Natural killer cell (primary cell): ENCODE results near the gene KRTAP5-10. TPM values are rescaled to one million over a fixed set of nuclear protein-coding genes. Genes with fewer than 3 reads are reported as not detected.

Experiments used
- ATAC-seq, 3 donors: fragments of 150-1000 bp in 2 of 3; fragments of 200-7000 bp in 1 of 3; cut with Tn5 transposase; 1 replicate in 1 of 3; 2 replicates in 2 of 3; pipeline ENCODE4 v1.10.0; 2021; ENCODE audit warnings: mild to moderate bottlenecking in 2 of 3, moderate library complexity in 2 of 3
- DNase-seq, 2 donors: peaks; one replicate each; pipeline versions ENCODE4 v3.0.0 to v3.0.0-alpha.2; 2013 to 2021; ENCODE audit warnings: mixed read lengths in 1 of 2
- H3K27ac ChIP-seq: one replicate; pipeline ENCODE4 v1.5.1; 2013; ENCODE audit warnings: mild to moderate bottlenecking, low read length
- H3K27me3 ChIP-seq: one replicate; pipeline ENCODE4 v1.6.1; 2013; ENCODE audit warnings: low read length; ENCODE audit not compliant: control insufficient read depth, insufficient read depth
- H3K36me3 ChIP-seq: one replicate; pipeline ENCODE4 v1.6.1; 2013; ENCODE audit warnings: low read length; ENCODE audit not compliant: control insufficient read depth, insufficient read depth
- H3K4me1 ChIP-seq: one replicate; pipeline ENCODE4 v1.6.1; 2013; ENCODE audit warnings: low read length; ENCODE audit not compliant: control insufficient read depth, insufficient read depth
- H3K4me3 ChIP-seq: one replicate; pipeline ENCODE4 v1.5.1; 2013; ENCODE audit warnings: low read length
- H3K9me3 ChIP-seq: one replicate; pipeline ENCODE4 v1.6.1; 2013; ENCODE audit warnings: low read length; ENCODE audit not compliant: control insufficient read depth, insufficient read depth
- H3K27ac Mint-ChIP-seq, 2 donors: one replicate each; pipeline ENCODE4 v1.8.0; 2022; ENCODE audit warnings: mild to moderate bottlenecking in 2 of 2, mixed read lengths in 2 of 2, moderate library complexity in 1 of 2
- H3K27me3 Mint-ChIP-seq, 2 donors: one replicate each; pipeline ENCODE4 v1.8.0; 2022; ENCODE audit warnings: low read depth in 2 of 2, mixed read lengths in 2 of 2
- H3K36me3 Mint-ChIP-seq: one replicate; pipeline ENCODE4 v1.8.0; 2022; ENCODE audit warnings: mixed read lengths
- H3K4me1 Mint-ChIP-seq, 2 donors: one replicate each; pipeline ENCODE4 v1.8.0; 2022; ENCODE audit warnings: mixed read lengths in 2 of 2
- H3K4me3 Mint-ChIP-seq: one replicate; pipeline ENCODE4 v1.8.0; 2022; ENCODE audit warnings: mild to moderate bottlenecking, moderate library complexity, mixed read lengths
- H3K9me3 Mint-ChIP-seq, 2 donors: one replicate each; pipeline ENCODE4 v1.8.0; 2022; ENCODE audit warnings: mixed read lengths in 2 of 2
- WGBS: methylation state at CpG from one replicate; pipeline ENCODE4 v1.1.7; 2013; ENCODE audit warnings: missing lambda C conversion rate; ENCODE audit not compliant: insufficient coverage; 5-methylcytosine and 5-hydroxymethylcytosine counted together
- intact Hi-C: fragments of 100-400 bp; cut with micrococcal nuclease; formaldehyde crosslinking; loops from one replicate; pipeline ENCODE4 v1.14.2; 2022
- total RNA-seq, 4 donors: library from RNA; stranded (reverse); fragments of 120-200 nt in 1 of 4; gene quantifications; one replicate each; pipeline versions ENCODE4 v1.2.3 to v1.2.4, GENCODE V29; 2013 to 2022
- TF ChIP-seq, protein P1 (sequence below): fragments of 200-600 bp; IDR thresholded peaks from one replicate; pipeline ENCODE4 v1.8.0; 2022; ENCODE audit warnings: antibody characterized with exemption

Gene KRTAP5-10
- total RNA-seq, 3 donors from 2014 or later (not counting 1 experiment from before 2014, with no cell fraction given): not detected

DNA sequence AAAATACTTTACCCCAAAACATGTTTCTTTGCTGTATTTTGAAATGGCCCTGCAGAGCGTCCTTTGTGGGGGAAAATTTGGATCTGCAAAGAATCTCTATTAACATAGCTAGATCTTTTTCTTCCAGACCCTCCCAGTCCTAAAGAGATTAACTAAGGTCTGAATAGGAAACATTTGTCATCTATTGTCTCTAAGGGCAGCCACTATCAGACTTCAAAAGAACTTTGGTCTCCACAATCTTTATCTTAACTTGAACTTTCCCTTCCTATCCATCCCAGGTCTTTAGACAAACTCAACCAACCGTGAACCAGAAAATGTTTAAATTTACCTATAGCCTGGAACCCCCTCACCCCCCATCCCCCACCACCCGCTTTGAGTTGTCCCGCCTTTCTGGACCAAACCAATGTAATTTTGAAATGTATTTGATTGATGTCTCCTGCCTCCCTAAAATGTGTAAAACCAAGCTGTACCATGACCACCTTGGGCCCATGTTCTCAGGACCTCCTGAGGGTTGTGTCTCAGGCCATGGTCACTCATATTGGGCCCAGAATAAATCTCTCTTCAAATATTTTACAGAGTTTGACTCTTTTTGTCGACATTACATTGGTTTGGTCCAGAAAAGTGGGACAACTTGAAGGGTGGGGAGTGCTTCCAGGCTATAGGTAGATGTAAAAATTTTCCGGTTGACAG, 20.7 kb upstream of the KRTAP5-10 start:
- WGBS: 91% methylated on average over 4 of the region's 6 CpGs
- Histone ChIP-seq H3K4me3 (no peak overlapping the region), H3K36me3 (no peaks in the 10 kb centered on the region), H3K9me3 (no peaks in the 10 kb centered on the region), H3K4me1 (no peaks in the 10 kb centered on the region), H3K27ac (no peak overlapping the region), H3K27me3 (no peaks in the 10 kb centered on the region)
- peaks cover 24 to 26% of the 10 kb centered on the region in 2 donors for H3K27me3 Mint-ChIP-seq
- intact Hi-C loops: no loop called here
- H3K4me3 Mint-ChIP-seq: no peak overlapping the region
- no peak for ATAC-seq
- H3K9me3 Mint-ChIP-seq: no peaks in the 10 kb centered on the region
- no peak overlapping the region for H3K27ac Mint-ChIP-seq
- no peak for DNase-seq
- H3K36me3 Mint-ChIP-seq: no peaks in the 10 kb centered on the region
- TF ChIP-seq, protein P1, sequence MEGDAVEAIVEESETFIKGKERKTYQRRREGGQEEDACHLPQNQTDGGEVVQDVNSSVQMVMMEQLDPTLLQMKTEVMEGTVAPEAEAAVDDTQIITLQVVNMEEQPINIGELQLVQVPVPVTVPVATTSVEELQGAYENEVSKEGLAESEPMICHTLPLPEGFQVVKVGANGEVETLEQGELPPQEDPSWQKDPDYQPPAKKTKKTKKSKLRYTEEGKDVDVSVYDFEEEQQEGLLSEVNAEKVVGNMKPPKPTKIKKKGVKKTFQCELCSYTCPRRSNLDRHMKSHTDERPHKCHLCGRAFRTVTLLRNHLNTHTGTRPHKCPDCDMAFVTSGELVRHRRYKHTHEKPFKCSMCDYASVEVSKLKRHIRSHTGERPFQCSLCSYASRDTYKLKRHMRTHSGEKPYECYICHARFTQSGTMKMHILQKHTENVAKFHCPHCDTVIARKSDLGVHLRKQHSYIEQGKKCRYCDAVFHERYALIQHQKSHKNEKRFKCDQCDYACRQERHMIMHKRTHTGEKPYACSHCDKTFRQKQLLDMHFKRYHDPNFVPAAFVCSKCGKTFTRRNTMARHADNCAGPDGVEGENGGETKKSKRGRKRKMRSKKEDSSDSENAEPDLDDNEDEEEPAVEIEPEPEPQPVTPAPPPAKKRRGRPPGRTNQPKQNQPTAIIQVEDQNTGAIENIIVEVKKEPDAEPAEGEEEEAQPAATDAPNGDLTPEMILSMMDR: no peak
- peaks cover 7 to 17% of the 10 kb centered on the region in 2 donors for H3K4me1 Mint-ChIP-seq

DNA sequence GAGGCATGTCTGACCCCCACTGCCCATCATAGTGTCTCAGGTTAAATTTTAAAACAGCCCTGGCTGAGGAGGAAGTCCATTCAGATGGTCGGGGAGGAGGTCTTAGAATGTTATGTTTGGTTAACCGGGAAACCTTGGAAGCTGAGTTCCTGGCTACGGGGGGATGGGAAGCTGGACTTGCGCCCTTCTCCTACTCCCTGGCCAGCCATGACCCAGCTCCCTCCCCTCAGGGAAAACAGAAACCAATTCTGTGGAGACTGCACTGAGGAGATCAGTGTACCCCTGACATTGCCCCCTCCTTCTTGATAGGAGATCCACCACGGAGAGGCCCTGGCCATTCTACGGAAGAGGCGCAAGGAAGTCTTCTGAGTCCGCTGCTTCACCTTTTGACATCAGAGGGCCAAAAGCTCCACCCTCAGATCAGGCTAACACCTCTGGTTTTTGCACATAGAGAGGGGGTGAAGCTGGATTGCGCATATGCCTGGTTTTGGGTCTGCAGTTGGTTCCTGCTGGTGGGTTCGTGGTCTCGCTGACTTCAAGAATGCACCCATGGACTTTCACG, 19.9 kb upstream of the KRTAP5-10 start:
- TF ChIP-seq, protein P1: no peak

DNA sequence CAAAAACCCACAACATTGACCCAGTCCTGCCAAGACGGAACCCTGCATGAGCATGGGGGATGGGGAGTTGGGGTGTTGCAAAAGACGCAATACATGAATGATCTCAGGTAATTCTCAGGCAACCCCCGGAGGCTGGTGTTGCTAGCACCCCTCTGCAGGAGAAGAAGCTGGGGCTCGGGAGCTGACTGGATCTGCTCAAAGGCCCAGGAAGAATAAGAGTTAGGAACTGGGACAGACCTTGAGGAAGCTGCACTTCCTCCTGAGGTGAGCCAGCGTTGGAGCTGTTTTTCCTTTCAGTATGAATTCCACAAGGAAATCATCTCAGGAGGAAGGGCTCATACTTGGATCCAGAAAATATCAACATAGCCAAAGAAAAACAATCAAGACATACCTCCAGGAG, 17.2 kb upstream of the KRTAP5-10 start, which contains the start of gene KRTAP5-9:
TSS of gene KRTAP5-9 (plus strand) at position 301 of the 400 bp plus-strand sequence. CDS start 238 bp downstream, outside the sequence.
- Mint-ChIP-seq H3K27me3 (peaks cover 18 to 33% of the 10 kb centered on the region in 2 donors), H3K4me1 (peaks cover 7 to 14% of the 10 kb centered on the region in 2 donors), H3K4me3 (no peak within 1 kb of the TSS), H3K9me3 (no peaks in the 10 kb centered on the region), H3K27ac (no peak within 1 kb of the TSS), H3K36me3 (no peaks in the 10 kb centered on the region)
- TF ChIP-seq, protein P1: no peak
- 90% methylated on average over 5 of the region's 5 CpGs for WGBS
- intact Hi-C loops: no loop called here
- H3K4me1 ChIP-seq: no peaks in the 10 kb centered on the region
- H3K9me3 ChIP-seq: no peaks in the 10 kb centered on the region
- H3K27ac ChIP-seq: no peak within 1 kb of the TSS
- ATAC-seq (no peak), DNase-seq (no peak)
- no peaks in the 10 kb centered on the region for H3K27me3 ChIP-seq
- no peaks in the 10 kb centered on the region for H3K36me3 ChIP-seq
- H3K4me3 ChIP-seq: no peak within 1 kb of the TSS

More for the DNA sequence above, 19.9 kb upstream of the KRTAP5-10 start:
- 86% methylated on average over 12 of the region's 12 CpGs for WGBS
- Mint-ChIP-seq H3K4me3 (no peak overlapping the region), H3K9me3 (no peaks in the 10 kb centered on the region), H3K27me3 (peaks cover 24 to 26% of the 10 kb centered on the region in 2 donors), H3K27ac (no peak overlapping the region), H3K36me3 (no peaks in the 10 kb centered on the region), H3K4me1 (peaks cover 7 to 17% of the 10 kb centered on the region in 2 donors)
- intact Hi-C loops: no loop called here
- ATAC-seq: no peak
- Histone ChIP-seq H3K36me3 (no peaks in the 10 kb centered on the region), H3K4me1 (no peaks in the 10 kb centered on the region), H3K4me3 (no peak overlapping the region), H3K9me3 (no peaks in the 10 kb centered on the region), H3K27me3 (no peaks in the 10 kb centered on the region), H3K27ac (no peak overlapping the region)
- no peak for DNase-seq
